C4-2B (cell line): Measurements from ENCODE around the gene PSD4.

Experiments
- ZFX ChIP-seq: fragments of 450-650 bp; IDR thresholded peaks from 2 replicates; pipeline ENCODE4 v1.6.1; 2017
- TF ChIP-seq, protein P1 (sequence below): fragments of 450-650 bp; conservative IDR thresholded peaks from 2 replicates; pipeline ENCODE4 v1.5.1; 2017; ENCODE audit warnings: mild to moderate bottlenecking

DNA sequence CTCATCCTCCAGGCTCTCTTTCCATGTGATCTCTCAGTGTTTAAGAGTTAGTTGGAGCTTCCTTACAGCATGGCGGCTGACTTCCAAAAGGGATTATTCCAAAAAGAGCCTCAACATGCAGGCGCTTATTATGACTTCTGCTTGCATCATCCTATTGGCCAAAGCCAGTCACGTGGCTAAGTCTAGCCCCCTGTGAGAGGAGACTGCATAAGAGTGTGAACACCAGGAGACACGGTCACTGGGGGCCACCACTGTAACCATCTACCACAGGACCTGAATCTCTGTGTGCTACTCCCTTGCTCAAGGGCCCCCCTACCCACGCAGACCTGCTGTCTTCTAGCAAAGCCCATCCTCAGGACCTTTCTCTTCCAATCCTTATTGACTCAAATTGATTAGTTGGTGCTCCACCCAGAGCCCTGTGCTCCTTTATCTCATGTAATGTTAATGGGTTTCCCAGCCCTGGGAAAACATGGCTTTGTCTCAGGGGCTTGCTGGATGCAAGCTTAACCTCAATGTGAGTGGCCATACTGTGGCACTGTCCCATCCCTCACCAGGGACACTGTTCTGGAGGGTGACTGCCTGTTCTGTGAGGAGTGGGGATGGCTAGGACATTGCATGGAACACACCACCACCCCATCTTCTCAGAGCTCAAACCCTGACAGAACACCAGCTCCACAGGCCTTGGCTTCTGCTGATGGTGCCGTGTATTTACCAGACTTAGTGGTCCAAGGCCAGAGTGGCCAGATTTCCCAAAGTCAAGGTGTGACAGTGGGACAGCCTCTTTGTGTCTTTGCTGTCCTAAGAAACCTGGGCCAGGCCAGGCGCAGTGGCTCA lies 42.2 kb upstream of the PSD4 start:
- TF ChIP-seq, protein P1, sequence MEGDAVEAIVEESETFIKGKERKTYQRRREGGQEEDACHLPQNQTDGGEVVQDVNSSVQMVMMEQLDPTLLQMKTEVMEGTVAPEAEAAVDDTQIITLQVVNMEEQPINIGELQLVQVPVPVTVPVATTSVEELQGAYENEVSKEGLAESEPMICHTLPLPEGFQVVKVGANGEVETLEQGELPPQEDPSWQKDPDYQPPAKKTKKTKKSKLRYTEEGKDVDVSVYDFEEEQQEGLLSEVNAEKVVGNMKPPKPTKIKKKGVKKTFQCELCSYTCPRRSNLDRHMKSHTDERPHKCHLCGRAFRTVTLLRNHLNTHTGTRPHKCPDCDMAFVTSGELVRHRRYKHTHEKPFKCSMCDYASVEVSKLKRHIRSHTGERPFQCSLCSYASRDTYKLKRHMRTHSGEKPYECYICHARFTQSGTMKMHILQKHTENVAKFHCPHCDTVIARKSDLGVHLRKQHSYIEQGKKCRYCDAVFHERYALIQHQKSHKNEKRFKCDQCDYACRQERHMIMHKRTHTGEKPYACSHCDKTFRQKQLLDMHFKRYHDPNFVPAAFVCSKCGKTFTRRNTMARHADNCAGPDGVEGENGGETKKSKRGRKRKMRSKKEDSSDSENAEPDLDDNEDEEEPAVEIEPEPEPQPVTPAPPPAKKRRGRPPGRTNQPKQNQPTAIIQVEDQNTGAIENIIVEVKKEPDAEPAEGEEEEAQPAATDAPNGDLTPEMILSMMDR = no peak
- no peak for TF ChIP-seq ZFX
